ENCODE results near the gene VPS35L.
A peak's percentile ranks its signal among the peaks of the same experiment; 100 is the strongest.
"Not testable (repeated sequence)": the region's sequence is repeated elsewhere in the genome, so short reads cannot be mapped to it uniquely, and the experiment has no call there.

The VPS35L gene

DNA sequence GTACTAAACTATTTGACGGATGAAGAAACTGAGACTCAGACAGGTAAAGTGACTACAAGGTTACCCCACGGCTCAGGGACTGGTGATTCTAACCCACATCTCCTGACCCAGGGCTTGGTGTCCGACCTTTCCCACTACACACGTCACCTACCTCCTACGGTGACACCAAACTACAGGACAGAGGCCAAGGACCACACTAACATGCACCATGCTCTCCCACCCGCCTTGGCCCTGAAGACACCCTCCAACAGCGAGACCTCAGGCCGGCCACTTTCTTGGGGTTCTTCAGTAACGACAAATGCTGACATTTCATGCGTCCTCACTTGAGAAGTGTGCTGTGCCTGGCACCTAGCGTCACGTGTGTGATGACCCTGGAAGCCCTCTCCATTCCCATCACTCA is 156.1 kb downstream of the VPS35L start:
- DNase-seq (ENCODE audit: low spot score), result no peak

- DNase-seq (ENCODE audit: low spot score), result no peak
These were observed 157.0 kb downstream of the VPS35L start for GRCh38 chr16:19712418-19713058.

GRCh38 chr16:19713697-19714096 is 158.2 kb downstream of the VPS35L start:
- no peak for DNase-seq (ENCODE audit: low spot score)

GRCh38 chr16:19715566-19715965 is 160.1 kb downstream of the VPS35L start:
- no peak for DNase-seq (ENCODE audit: low spot score)

GRCh38 chr16:19716183-19716582 is 160.7 kb downstream of the VPS35L start:
- no peak for DNase-seq (ENCODE audit: low spot score)

- not testable (repeated sequence) for DNase-seq (ENCODE audit: low spot score)
These were observed 161.2 kb downstream of the VPS35L start for GRCh38 chr16:19716728-19717127.

DNA sequence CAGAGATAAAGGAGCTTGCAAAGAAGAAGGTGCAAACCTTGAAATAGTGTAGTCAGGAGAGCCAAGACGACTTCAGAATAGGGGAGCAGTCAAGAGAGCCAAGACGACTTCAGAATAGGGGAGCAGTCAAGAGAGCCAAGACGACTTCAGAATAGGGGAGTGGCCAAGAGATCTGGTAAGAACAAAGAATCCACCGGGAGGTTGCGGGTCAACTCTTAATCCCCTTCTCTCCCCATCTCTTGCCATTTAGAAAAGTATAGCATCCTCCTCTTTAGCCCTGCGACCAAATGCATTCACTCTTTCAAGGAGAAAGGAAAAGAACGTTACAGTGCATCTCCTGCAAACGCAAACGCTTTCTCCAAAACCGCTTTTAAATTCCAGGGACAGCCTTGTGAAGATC is 161.8 kb downstream of the VPS35L start:
- DNase-seq (ENCODE audit: low spot score), result peak; percentile 31

GRCh38 chr16:19717741-19718623 is 162.5 kb downstream of the VPS35L start, which contains the start of the genes IQCK and KNOP1:
TSS of gene IQCK (plus strand) at chr16:19718271. CDS start at chr16:19718307, 36 bp downstream.
TSS of gene KNOP1 (minus strand) at chr16:19718227. CDS start at chr16:19715035, 3,192 bp downstream.
- DNase-seq (ENCODE audit: low spot score), result peak; percentile 96

- DNase-seq (ENCODE audit: low spot score), result no peak
These were observed 163.1 kb downstream of the VPS35L start for GRCh38 chr16:19718624-19718965.

- DNase-seq (ENCODE audit: low spot score), result no peak
These were observed 166.9 kb downstream of the VPS35L start for GRCh38 chr16:19722269-19722952.

DNA sequence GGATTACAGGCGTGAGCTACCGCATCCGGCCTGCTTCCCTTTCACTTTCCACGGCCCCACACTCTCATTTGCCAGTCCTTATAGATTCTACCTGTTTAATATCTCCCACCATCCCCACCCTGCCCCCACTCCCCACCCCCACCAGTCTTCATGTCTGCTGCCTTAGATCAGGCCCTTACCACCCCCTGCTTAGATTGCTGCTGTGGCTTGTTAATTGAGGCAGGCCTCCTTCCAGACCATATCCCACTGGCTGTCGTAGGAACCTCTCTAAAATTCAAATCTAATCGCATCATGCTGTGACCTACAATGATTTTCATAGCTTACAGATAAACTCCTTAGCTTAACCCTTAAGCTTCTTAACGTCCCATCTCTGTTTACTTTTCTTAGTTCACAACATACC is 167.5 kb downstream of the VPS35L start:
- no peak for DNase-seq (ENCODE audit: low spot score)

DNA sequence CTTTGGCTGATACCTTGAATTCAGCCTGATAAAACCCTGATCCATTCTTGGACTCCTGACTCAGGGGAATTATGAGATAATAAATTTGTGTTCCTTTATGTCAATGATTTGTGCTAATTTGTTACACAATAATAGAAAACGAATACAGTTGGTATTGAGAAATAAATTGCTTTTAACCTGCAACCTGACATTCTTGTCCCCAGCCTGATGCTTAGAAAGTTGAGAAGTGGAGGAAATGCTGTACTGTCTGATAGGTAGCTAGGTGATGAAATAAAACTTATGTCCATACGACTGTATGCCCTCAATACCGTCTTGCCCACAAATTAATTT is 173.1 kb downstream of the VPS35L start:
- no peak for DNase-seq (ENCODE audit: low spot score)

GRCh38 chr16:19733551-19733950 is 178.0 kb downstream of the VPS35L start:
- DNase-seq (ENCODE audit: low spot score), result no peak

DNA sequence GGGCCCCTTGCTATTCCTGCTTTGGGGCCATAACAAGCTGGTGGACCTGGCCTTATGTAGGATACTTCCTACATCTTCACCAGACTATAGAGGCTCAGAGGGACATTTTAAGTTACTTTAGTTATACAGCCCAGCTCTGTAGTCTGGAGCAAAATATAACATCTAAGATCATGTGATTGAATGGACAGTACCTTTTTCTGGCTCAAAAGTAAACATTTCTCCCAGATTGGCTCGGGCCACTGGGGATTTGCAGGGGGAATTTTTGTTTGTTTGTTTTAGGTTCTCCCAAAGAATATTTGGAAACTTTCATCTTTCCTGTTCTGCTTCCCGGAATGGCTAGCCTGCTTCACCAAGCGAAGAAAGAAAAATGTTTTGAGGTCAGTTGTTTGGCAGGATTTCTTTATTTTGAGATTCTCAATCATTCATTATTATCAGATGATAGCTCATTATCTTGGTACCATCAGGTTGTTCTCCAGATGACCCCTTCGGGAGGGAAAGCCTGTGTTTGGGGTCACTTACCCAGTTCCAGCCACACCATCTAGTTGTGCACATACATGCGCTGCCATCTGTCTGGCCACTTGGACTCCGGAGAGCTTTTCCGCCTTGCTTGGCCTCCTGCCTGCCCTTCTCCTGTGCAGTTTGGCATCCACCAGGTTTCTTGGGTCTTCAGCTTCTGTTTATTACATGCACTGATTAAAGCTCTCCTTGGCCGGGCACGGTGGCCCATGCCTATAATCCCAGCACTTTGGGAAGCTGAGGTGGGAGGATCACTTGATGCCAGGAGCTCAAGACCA is 179.8 kb downstream of the VPS35L start:
- DNase-seq (ENCODE audit: low spot score), result no peak

DNA sequence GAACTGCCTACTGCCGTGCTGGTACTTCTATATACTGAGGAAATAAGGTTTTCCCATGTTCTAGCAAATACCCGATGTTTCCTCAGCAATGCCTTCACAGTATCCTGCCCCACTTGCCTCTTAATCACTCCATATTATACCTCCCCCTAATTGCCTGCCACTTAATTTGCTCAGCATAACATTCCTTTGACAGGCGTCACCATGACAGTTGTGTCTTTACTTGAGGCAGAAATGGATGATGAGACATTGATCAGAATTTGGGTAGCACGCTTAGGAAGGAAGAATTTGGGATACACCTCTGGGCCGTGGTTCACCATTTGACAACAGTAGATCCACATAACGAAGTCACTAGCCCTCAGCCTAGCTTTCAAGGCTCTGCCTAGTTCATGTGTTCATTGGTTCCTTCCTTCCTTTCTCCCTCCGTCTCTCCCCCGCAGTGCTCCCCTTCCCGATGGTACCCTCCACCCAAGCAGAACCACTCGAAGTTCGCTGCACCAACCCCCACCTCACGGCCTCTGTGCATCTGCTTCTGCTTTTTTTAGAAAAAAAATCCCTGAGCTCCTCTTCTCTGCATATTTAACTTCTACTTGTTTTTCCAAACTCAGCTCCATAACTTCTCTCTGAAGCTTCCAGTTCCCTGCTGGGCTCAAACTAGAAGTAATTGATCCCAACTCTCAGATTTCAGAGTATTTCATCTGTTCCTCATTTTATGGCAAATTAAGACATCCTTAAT is 182.0 kb downstream of the VPS35L start:
- DNase-seq (ENCODE audit: low spot score), result no peak

GRCh38 chr16:19741354-19741753 is 185.9 kb downstream of the VPS35L start:
- no peak for DNase-seq (ENCODE audit: low spot score)

GRCh38 chr16:19743816-19744159 is 188.3 kb downstream of the VPS35L start:
- DNase-seq (ENCODE audit: low spot score), result no peak

GRCh38 chr16:19744670-19745069 is 189.2 kb downstream of the VPS35L start:
- no peak for DNase-seq (ENCODE audit: low spot score)

- peak; percentile 62 for DNase-seq (ENCODE audit: low spot score)
These were observed 189.9 kb downstream of the VPS35L start for GRCh38 chr16:19745286-19746010.

DNA sequence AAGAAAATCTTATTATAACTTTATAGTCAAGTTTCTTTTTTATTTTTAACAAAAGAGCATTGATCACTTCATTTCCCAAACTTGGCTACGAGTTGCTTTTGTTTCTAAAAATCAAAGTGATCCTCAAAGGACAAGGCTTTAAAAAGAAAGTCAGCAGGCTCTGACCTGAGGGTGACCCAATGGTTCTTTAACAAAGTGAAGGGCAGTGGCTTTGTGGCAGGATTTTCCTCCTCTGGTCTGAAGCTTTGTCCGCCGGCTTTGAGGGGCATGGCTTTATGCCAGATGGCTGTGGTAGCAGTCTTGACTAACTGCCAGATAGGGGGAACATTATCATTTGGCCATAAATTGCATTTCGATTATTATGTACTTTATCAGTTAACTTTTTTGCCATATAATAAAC is 191.1 kb downstream of the VPS35L start:
- DNase-seq (ENCODE audit: low spot score), result no peak

All from AG08396 (cell line).